Lower leg skin (tissue), 3 donors: ENCODE measurements around the gene THSD8.

Source experiments
- CTCF ChIP-seq, 3 donors: fragments of 450-650 bp; IDR thresholded peaks; one replicate each; pipeline ENCODE4 v1.5.1; 2016; ENCODE audit warnings: antibody characterized with exemption in 3 of 3, mild to moderate bottlenecking in 3 of 3, moderate library complexity in 2 of 3
- POLR2A ChIP-seq, 2 donors: fragments of 450-650 bp; IDR thresholded peaks; one replicate each; pipeline ENCODE4 v1.6.1; 2016 to 2017; ENCODE audit warnings: antibody characterized with exemption in 2 of 2, mild to moderate bottlenecking in 1 of 2, moderate library complexity in 1 of 2

- TF ChIP-seq CTCF (IDR thresholded peaks at IDR 0.05) (peak in 1 of 3 donors; percentile 53), POLR2A (IDR thresholded peaks at IDR 0.05) (no peak)
Measured at GRCh38 chr19:12757544-12758274, 44.2 kb upstream of the THSD8 start.
